Measurements from ENCODE around the gene TNFRSF21.

- TF ChIP-seq CTCF (IDR thresholded peaks at IDR 0.05) (no peak), POLR2A (IDR thresholded peaks at IDR 0.05) (no peak)
Observed at GRCh38 chr6:47292027-47292426, 17.7 kb downstream of the TNFRSF21 start.

Measured in esophagus squamous epithelium (tissue), 4 donors.